ENCODE measurements around the gene MYL6B.

DNA sequence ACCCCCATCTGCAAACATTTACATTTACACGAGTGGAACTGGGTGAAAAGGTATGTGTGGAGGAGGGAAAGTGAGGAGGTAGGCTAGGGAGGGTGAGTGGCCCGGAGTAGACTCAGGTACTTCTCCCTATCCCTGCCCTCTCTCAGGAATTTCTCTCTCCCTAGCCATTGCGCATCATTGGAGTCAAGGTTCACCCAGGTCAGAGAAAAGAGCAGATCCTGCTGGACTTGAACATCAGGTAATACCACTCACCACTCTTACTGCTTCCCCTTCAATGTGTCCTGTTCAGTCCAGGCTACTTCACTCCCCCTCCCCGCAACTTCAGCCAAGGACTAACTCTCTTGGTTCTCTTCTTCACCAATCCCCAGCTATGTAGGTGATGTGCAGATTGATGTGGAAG, 21.5 kb upstream of the MYL6B start:
- no peak for TF ChIP-seq RAD21 (conservative IDR thresholded peaks at IDR 0.05 in 1 of 2, IDR thresholded peaks at IDR 0.05 in 1 of 2)
- no peak for TF ChIP-seq CEBPB (IDR thresholded peaks at IDR 0.05)
- TF ChIP-seq POLR2A (IDR thresholded peaks at IDR 0.05; ENCODE audit: low read length): no peak
- TF ChIP-seq, protein P1, sequence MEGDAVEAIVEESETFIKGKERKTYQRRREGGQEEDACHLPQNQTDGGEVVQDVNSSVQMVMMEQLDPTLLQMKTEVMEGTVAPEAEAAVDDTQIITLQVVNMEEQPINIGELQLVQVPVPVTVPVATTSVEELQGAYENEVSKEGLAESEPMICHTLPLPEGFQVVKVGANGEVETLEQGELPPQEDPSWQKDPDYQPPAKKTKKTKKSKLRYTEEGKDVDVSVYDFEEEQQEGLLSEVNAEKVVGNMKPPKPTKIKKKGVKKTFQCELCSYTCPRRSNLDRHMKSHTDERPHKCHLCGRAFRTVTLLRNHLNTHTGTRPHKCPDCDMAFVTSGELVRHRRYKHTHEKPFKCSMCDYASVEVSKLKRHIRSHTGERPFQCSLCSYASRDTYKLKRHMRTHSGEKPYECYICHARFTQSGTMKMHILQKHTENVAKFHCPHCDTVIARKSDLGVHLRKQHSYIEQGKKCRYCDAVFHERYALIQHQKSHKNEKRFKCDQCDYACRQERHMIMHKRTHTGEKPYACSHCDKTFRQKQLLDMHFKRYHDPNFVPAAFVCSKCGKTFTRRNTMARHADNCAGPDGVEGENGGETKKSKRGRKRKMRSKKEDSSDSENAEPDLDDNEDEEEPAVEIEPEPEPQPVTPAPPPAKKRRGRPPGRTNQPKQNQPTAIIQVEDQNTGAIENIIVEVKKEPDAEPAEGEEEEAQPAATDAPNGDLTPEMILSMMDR (IDR thresholded peaks at IDR 0.05): no peak
- no peak for TF ChIP-seq ZFP36 (IDR thresholded peaks at IDR 0.05; ENCODE audit: borderline replicate concordance, partially characterized antibody)
- TF ChIP-seq EHMT2 (IDR thresholded peaks at IDR 0.05; ENCODE audit: low read depth): no peak
